Neutrophil (primary cell): ENCODE measurements around the gene GCK.

Source experiments
- H3K27ac ChIP-seq: fragments of 200-600 bp; sonication (generic); 2 replicates; pipeline ENCODE4 v1.5.1; 2016; ENCODE audit warnings: mild to moderate bottlenecking, moderate library complexity
- H3K27me3 ChIP-seq: fragments of 200-600 bp; sonication (generic); 2 replicates; pipeline ENCODE4 v1.6.0; 2016; ENCODE audit warnings: mild to moderate bottlenecking
- H3K36me3 ChIP-seq: fragments of 200-600 bp; sonication (generic); 2 replicates; pipeline ENCODE4 v1.5.1; 2017
- H3K4me1 ChIP-seq, 2 experiments: fragments of 200-600 bp in 1 of 2; sonication (generic) in 1 of 2; 1 replicate in 1 of 2; 2 replicates in 1 of 2; pipeline versions ENCODE4 v1.5.1 to v1.6.1; 2013 to 2016; ENCODE audit warnings: low read depth in 1 of 2, low read length in 1 of 2, mild to moderate bottlenecking in 1 of 2, moderate library complexity in 1 of 2; ENCODE audit not compliant: control insufficient read depth in 1 of 2, insufficient read depth in 1 of 2
- H3K4me3 ChIP-seq, 2 experiments: fragments of 200-600 bp in 1 of 2; sonication (generic) in 1 of 2; 1 replicate in 1 of 2; 2 replicates in 1 of 2; pipeline ENCODE4 v1.5.1; 2013 to 2016; ENCODE audit warnings: low read depth in 1 of 2, low read length in 1 of 2, mild to moderate bottlenecking in 1 of 2, moderate library complexity in 1 of 2
- H3K9me3 ChIP-seq: fragments of 200-600 bp; sonication (generic); 2 replicates; pipeline ENCODE4 v1.5.1; 2016
- TF ChIP-seq, protein P1 (sequence below): fragments of 200-600 bp; sonication (generic); IDR thresholded peaks from 2 replicates; pipeline ENCODE4 v1.5.1; 2016; ENCODE audit warnings: antibody characterized with exemption

The GCK gene

GRCh38 chr7:44112231-44112996 lies 76.8 kb downstream of the GCK start:
- Histone ChIP-seq H3K9me3 (no peaks in the 10 kb centered on the region), H3K36me3 (no peaks in the 10 kb centered on the region), H3K4me1 (no peaks in the 10 kb centered on the region), H3K4me3 (no peak overlapping the region), H3K27me3 (no peaks in the 10 kb centered on the region), H3K27ac (no peak overlapping the region)
- TF ChIP-seq, protein P1, sequence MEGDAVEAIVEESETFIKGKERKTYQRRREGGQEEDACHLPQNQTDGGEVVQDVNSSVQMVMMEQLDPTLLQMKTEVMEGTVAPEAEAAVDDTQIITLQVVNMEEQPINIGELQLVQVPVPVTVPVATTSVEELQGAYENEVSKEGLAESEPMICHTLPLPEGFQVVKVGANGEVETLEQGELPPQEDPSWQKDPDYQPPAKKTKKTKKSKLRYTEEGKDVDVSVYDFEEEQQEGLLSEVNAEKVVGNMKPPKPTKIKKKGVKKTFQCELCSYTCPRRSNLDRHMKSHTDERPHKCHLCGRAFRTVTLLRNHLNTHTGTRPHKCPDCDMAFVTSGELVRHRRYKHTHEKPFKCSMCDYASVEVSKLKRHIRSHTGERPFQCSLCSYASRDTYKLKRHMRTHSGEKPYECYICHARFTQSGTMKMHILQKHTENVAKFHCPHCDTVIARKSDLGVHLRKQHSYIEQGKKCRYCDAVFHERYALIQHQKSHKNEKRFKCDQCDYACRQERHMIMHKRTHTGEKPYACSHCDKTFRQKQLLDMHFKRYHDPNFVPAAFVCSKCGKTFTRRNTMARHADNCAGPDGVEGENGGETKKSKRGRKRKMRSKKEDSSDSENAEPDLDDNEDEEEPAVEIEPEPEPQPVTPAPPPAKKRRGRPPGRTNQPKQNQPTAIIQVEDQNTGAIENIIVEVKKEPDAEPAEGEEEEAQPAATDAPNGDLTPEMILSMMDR, result no peak

DNA sequence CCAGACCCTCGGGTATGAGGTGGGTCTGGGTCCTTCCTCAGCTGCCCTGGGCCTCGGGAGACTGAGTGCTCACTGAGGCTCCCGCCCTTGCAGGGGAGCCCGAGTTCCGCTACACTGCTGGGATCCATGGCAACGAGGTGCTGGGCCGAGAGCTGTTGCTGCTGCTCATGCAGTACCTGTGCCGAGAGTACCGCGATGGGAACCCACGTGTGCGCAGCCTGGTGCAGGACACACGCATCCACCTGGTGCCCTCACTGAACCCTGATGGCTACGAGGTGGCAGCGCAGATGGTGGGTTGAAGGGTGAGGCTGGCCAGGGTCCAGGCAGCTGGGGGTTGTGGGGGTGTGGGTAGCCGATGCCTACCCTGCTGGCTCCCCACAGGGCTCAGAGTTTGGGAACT lies 77.5 kb downstream of the GCK start:
- Histone ChIP-seq H3K4me1 (no peaks in the 10 kb centered on the region), H3K4me3 (no peak overlapping the region), H3K9me3 (no peaks in the 10 kb centered on the region), H3K27me3 (peaks cover 4% of the 10 kb centered on the region), H3K27ac (no peak overlapping the region), H3K36me3 (no peaks in the 10 kb centered on the region)
- TF ChIP-seq, protein P1, result no peak

DNA sequence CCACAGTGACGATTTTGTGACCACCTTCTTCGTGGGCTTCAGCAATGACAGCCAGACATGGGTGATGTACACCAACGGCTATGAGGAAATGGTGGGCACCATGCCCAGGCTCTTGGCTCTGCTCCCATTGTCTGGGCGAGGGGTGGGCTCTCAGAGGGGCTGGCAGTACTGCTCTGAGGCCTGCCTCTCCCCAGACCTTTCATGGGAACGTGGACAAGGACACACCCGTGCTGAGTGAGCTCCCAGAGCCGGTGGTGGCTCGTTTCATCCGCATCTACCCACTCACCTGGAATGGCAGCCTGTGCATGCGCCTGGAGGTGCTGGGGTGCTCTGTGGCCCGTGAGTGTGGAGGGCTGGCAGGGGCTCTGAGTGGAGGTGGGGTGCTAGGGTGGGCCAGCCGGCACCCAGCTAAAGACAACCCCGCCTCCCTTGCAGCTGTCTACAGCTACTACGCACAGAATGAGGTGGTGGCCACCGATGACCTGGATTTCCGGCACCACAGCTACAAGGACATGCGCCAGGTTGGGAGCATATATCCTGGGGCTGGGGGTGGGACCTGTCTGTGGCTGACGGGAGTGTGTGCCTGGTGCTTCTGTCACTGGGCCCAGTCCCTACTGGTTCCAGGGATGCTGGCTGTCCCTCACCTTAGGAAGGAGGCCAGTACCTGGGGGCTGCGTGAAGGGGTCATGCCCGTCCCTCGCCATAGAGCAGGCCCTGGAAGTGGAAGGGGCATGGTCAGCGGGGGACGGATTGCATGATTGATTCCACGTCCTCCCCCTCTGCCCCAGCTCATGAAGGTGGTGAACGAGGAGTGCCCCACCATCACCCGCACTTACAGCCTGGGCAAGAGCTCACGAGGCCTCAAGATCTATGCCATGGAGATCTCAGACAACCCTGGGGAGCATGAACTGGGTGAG lies 78.3 kb downstream of the GCK start:
- Histone ChIP-seq H3K9me3 (no peaks in the 10 kb centered on the region), H3K27ac (no peak overlapping the region), H3K4me1 (no peaks in the 10 kb centered on the region), H3K4me3 (no peak overlapping the region), H3K36me3 (no peaks in the 10 kb centered on the region), H3K27me3 (peaks cover 12% of the 10 kb centered on the region)
- TF ChIP-seq, protein P1, result no peak

DNA sequence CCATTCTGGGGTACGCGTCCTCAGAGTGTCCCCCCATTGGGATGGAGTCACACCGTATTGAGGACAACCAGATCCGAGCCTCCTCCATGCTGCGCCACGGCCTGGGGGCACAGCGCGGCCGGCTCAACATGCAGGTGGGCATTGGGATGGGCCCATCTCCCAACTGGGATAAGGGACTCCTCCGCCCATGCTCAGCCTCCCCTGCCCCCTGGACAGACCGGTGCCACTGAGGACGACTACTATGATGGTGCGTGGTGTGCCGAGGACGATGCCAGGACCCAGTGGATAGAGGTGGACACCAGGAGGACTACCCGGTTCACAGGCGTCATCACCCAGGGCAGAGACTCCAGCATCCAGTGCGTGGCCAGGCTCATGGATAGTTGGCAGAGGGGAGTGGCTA lies 79.2 kb downstream of the GCK start:
- Histone ChIP-seq H3K36me3 (no peaks in the 10 kb centered on the region), H3K4me1 (no peaks in the 10 kb centered on the region), H3K27ac (no peak overlapping the region), H3K4me3 (no peak overlapping the region), H3K27me3 (peaks cover 21% of the 10 kb centered on the region), H3K9me3 (no peaks in the 10 kb centered on the region)
- TF ChIP-seq, protein P1, result no peak

- TF ChIP-seq, protein P1, result no peak
- H3K27ac ChIP-seq, result no peak overlapping the region
- H3K36me3 ChIP-seq, result no peaks in the 10 kb centered on the region
- no peaks in the 10 kb centered on the region for H3K9me3 ChIP-seq
- no peak overlapping the region for H3K4me3 ChIP-seq
- H3K27me3 ChIP-seq, result peaks cover 31% of the 10 kb centered on the region
- H3K4me1 ChIP-seq, result no peaks in the 10 kb centered on the region
Measured at GRCh38 chr7:44108768-44109750, 80.2 kb downstream of the GCK start.
